OCI-LY7 (cell line): ENCODE results near the gene RFX3.

Experiments
- CTCF ChIP-seq: fragments of 200-600 bp; sonication (generic); conservative IDR thresholded peaks from 2 replicates; pipeline ENCODE4 v1.5.1; 2014; ENCODE audit warnings: mild to moderate bottlenecking, antibody characterized with exemption, low read length, moderate library complexity, mixed read lengths
- EZH2phosphoT487 ChIP-seq: fragments of 200-600 bp; sonication (generic); IDR thresholded peaks from 2 replicates; pipeline ENCODE4 v1.6.1; 2018; ENCODE audit warnings: low read depth, borderline replicate concordance, mild to moderate bottlenecking, mixed run types, antibody characterized with exemption, low read length, moderate library complexity, mixed read lengths

- TF ChIP-seq CTCF, result no peak
- no peak for TF ChIP-seq EZH2phosphoT487
Observed at GRCh38 chr9:3361689-3362392, 164.0 kb downstream of the RFX3 start.
